ENCODE measurements around the gene ADGRL3. TPM values are rescaled to one million over a fixed set of nuclear protein-coding genes. Genes with fewer than 3 reads are reported as not detected.

The ADGRL3 gene
- total RNA-seq, 4 donors from 2014 or later, result 0.19 to 7.8 (median 1.3) TPM

DNA sequence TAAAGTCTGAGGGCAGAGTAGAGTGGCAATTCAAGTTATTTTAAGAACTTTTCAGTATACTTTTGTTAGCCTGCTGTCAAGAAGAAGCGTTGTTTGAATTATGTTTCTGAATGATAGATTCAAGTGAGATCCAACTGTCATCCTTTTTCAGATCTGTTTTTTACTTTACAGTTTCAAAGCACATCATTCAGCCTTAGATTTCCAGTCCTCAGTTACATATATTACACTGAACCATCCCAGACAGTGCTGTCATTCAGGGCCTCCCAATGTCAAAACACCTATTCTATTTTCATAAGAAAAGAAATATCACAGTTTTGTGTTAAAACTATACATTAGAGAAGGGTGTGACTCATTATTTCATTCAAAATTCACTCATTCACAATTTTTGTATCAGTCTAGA is 856.9 kb downstream of the ADGRL3 start:
- Histone ChIP-seq H3K36me3 (no peaks in the 10 kb centered on the region), H3K4me1 (no peaks in the 10 kb centered on the region), H3K27me3 (no peaks in the 10 kb centered on the region), H3K4me3 (no peak overlapping the region), H3K9me3 (no peaks in the 10 kb centered on the region), H3K27ac (no peak overlapping the region)
- TF ChIP-seq, protein P1, sequence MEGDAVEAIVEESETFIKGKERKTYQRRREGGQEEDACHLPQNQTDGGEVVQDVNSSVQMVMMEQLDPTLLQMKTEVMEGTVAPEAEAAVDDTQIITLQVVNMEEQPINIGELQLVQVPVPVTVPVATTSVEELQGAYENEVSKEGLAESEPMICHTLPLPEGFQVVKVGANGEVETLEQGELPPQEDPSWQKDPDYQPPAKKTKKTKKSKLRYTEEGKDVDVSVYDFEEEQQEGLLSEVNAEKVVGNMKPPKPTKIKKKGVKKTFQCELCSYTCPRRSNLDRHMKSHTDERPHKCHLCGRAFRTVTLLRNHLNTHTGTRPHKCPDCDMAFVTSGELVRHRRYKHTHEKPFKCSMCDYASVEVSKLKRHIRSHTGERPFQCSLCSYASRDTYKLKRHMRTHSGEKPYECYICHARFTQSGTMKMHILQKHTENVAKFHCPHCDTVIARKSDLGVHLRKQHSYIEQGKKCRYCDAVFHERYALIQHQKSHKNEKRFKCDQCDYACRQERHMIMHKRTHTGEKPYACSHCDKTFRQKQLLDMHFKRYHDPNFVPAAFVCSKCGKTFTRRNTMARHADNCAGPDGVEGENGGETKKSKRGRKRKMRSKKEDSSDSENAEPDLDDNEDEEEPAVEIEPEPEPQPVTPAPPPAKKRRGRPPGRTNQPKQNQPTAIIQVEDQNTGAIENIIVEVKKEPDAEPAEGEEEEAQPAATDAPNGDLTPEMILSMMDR (IDR thresholded peaks at IDR 0.05), result no peak
- no peak for TF ChIP-seq POLR2A (IDR thresholded peaks at IDR 0.05)
- intact Hi-C loops (cut with DNase I), result no loop called here
- no peak for DNase-seq
- WGBS, 2 donors, result 84 to 91% methylated on average over 1 of the region's 1 CpG

DNA sequence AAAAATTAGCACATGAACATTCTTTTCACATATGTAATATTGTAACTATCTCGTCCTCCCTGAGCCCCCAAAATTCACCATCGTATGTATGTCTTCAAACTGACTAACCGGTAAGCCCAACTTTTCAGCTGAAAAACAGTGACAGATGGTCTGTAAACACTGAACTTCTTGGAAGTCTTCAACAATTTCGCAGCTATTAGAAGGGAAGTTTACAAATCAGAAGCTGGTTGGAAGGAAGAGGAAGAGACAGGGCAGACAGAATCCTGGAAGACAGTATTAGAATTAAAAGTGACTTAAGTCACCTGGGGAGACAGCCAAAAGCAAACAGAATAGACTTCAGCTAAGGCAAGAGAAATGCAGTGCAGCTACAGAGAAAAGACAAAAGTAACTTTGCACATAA is 858.4 kb downstream of the ADGRL3 start:
- Histone ChIP-seq H3K27me3 (no peaks in the 10 kb centered on the region), H3K36me3 (no peaks in the 10 kb centered on the region), H3K9me3 (no peaks in the 10 kb centered on the region), H3K4me1 (no peaks in the 10 kb centered on the region), H3K27ac (no peak overlapping the region), H3K4me3 (no peak overlapping the region)
- TF ChIP-seq, protein P1 (IDR thresholded peaks at IDR 0.05), result no peak
- TF ChIP-seq POLR2A (IDR thresholded peaks at IDR 0.05), result no peak
- no peak for DNase-seq
- WGBS, 2 donors, result 36 to 41% methylated on average over 4 of the region's 4 CpGs
- intact Hi-C loops (cut with DNase I), result no loop called here

DNA sequence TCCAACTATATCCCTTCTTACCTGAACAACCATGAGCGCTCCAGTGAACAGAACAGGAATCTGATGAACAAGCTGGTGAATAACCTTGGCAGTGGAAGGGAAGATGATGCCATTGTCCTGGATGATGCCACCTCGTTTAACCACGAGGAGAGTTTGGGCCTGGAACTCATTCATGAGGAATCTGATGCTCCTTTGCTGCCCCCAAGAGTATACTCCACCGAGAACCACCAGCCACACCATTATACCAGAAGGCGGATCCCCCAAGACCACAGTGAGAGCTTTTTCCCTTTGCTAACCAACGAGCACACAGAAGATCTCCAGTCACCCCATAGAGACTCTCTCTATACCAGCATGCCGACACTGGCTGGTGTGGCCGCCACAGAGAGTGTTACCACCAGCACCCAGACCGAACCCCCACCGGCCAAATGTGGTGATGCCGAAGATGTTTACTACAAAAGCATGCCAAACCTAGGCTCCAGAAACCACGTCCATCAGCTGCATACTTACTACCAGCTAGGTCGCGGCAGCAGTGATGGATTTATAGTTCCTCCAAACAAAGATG is 870.2 kb downstream of the ADGRL3 start:
- no peak for TF ChIP-seq POLR2A (IDR thresholded peaks at IDR 0.05)
- TF ChIP-seq, protein P1 (IDR thresholded peaks at IDR 0.05), result no peak

DNA sequence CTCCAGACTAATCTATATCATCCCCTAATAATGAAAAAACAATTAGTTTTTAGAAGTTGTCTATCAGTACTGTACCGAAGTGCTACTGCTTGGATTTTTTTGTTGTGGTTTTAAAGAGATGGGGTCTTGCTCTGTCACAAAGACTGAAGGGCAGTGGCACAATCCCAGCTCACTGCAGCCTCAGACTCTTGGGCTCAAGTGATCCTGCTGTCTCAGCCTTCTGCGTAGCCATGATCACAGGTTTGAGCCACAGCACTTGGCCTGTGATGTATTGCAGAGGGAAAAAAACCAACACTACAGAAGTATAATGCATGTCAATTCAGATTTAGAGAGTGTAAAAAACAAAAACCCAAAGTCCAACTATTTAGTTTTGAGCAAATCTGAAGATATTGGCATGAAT is 875.0 kb downstream of the ADGRL3 start:
- H3K4me1 ChIP-seq, result no peaks in the 10 kb centered on the region
- intact Hi-C loops (cut with DNase I), result no loop called here
- no peaks in the 10 kb centered on the region for H3K36me3 ChIP-seq
- no peak overlapping the region for H3K4me3 ChIP-seq
- no peak for DNase-seq
- no peak overlapping the region for H3K27ac ChIP-seq
- no peak for TF ChIP-seq POLR2A (IDR thresholded peaks at IDR 0.05)
- 81 to 88% methylated on average over 1 to 2 of the region's 2 CpGs for WGBS, 2 donors
- no peaks in the 10 kb centered on the region for H3K27me3 ChIP-seq
- H3K9me3 ChIP-seq, result no peaks in the 10 kb centered on the region

More for the DNA sequence above, 870.2 kb downstream of the ADGRL3 start:
- Histone ChIP-seq H3K4me3 (no peak overlapping the region), H3K27ac (no peak overlapping the region), H3K36me3 (no peaks in the 10 kb centered on the region), H3K4me1 (no peaks in the 10 kb centered on the region), H3K27me3 (no peaks in the 10 kb centered on the region), H3K9me3 (no peaks in the 10 kb centered on the region)
- 88 to 91% methylated on average over 11 to 14 of the region's 14 CpGs for WGBS, 2 donors
- no peak for DNase-seq
- intact Hi-C loops (cut with DNase I), result no loop called here

DNA sequence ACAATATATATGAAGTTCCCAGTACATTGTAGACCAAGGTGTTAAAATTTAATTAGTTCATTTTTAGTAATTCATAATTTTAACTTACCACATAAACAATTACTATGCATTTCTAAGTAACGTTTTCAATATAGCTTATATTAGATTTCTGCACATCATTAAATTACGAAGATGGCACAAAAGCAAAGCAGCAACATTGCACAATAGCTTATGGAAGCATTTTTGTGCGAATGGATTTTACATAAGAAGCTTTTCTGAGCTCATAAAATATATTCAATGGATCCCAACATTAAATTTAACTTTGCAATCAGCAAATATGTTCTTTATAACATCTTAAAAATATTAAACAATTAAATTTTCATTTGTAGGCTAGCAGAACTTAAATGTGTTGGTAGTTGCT is 875.4 kb downstream of the ADGRL3 start:
- Histone ChIP-seq H3K4me1 (no peaks in the 10 kb centered on the region), H3K36me3 (no peaks in the 10 kb centered on the region), H3K27me3 (no peaks in the 10 kb centered on the region), H3K9me3 (no peaks in the 10 kb centered on the region), H3K4me3 (no peak overlapping the region), H3K27ac (no peak overlapping the region)
- TF ChIP-seq, protein P1 (IDR thresholded peaks at IDR 0.05), result no peak
- TF ChIP-seq POLR2A (IDR thresholded peaks at IDR 0.05), result no peak
- 80 to 84% methylated on average over 3 of the region's 3 CpGs for WGBS, 2 donors
- intact Hi-C loops (cut with DNase I), result no loop called here
- DNase-seq, result no peak

DNA sequence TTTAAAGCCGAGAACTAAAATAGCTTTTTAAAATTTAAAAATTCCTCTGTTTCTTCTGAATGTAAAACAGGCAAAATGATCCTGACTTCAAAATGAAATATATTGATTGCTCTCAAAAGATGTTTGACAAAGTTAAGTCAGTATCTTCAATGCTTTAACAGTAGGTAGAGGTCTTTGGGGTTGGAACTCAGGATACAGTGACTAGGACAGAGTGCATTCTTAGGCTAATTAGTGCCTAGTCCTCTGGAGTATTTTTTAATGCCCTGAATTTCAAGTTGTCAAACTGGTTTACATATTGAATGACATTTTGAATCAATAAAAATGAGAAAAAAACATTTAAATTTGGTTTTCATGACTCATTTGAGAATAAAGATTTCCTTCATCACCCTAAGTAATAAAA is 877.3 kb downstream of the ADGRL3 start:
- Histone ChIP-seq H3K4me1 (no peaks in the 10 kb centered on the region), H3K4me3 (no peak overlapping the region), H3K27ac (no peak overlapping the region), H3K27me3 (no peaks in the 10 kb centered on the region), H3K9me3 (no peaks in the 10 kb centered on the region), H3K36me3 (no peaks in the 10 kb centered on the region)
- 77 to 85% methylated on average over 1 of the region's 1 CpG for WGBS, 2 donors
- TF ChIP-seq, protein P1 (IDR thresholded peaks at IDR 0.05), result no peak
- TF ChIP-seq POLR2A (IDR thresholded peaks at IDR 0.05), result no peak
- intact Hi-C loops (cut with DNase I), result no loop called here
- no peak for DNase-seq
